Stimulated activated CD4-positive, alpha-beta T cell treated with anti-CD3 and anti-CD28 coated beads, TNF-alpha, amount 100 ng/mL, for 48 hours (primary cell): ENCODE results near the gene SCN2B.

ENCODE experiments used
- DNase-seq, 3 donors: peaks; one replicate each; pipeline ENCODE4 v3.0.0-alpha.2; 2020; ENCODE audit warnings: low read depth in 3 of 3

SCN2B gene

GRCh38 chr11:118175993-118176777, at the start of gene SCN2B:
Gene SCN2B (minus strand): TSS chr11:118176639. CDS start chr11:118176431, 208 bp downstream.
- no peak for DNase-seq

DNA sequence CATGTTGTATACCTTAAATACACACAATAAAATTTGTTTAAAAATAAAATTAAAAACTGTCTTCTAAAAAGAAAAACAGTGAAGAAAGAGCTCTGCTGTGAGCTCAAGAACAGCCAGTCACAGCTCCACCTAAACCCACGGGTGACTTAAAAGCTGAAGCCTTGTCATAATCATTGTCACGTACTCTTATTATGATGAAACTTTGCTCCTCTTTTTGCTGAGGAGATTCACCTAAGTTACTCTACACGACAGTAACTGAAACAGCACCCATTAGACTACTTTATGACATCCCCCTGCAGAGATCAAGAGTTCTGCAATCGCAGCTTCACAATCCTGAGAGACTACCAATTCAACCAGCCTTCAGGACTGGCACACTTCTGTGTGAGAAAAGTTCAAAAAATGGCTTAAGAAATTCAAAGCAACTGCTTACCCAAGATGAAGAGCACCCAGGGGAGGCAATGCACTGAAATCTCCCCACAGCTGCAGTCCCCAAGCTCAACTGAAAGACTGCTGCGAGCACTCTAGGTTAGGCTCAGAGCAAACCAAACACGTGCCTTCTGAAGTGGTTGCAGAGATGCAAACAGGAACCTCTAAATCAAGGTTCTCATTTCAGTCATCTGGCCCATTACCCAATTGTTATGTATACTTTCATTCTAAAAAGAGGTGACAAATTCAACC, 48.2 kb upstream of the SCN2B start, which contains the start of gene JAML:
TSS of gene JAML (minus strand) at position 501 of the 678 bp plus-strand sequence. CDS start 10,145 bp downstream, outside the sequence.
- peak in 2 of 3 donors; percentile 45 to 58 for DNase-seq

- DNase-seq = no peak
Observed at GRCh38 chr11:118223992-118224391, 47.6 kb upstream of the SCN2B start.

GRCh38 chr11:118223570-118223969, 47.1 kb upstream of the SCN2B start:
- DNase-seq = no peak

DNA sequence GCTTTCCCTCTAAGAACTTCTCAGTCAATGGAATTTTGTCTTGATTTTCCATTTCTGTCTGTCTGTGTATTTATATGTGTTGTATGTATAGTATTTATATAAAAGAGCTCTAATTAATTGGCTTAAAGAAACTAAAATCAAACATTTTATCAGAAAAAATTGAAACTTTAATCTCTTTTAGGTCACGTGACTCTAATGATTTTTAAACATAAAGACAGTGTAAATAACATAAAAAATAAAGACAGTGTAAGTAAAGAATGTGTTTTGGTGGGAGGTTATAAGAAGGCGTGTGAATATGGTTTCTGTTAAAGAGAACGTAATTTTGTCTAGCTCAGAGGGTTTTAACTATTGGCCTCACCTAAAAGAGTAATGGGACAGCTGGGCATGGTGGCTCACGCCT, 46.0 kb upstream of the SCN2B start:
- DNase-seq = no peak

GRCh38 chr11:118221419-118221818, 45.0 kb upstream of the SCN2B start:
- DNase-seq = no peak

DNA sequence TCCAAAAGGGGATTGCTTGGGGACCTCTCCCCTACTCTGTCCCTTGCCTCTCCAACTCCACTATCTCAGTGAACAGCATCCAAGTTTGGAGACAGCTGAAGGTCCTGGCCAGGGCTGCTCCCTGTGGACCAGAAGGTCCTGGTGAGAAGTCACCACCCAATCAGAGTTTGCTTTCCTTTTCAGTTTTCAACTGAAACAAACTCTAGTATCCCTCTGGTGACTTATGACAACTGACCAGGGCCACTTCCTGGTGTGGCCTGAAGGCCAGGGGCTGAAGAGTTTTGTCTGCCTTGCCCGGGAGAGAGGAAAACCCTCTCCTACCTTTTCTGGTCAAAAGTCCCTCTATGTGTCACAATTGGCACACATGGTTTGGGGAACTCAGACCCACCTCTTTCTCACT, 43.3 kb upstream of the SCN2B start:
- DNase-seq = no peak

GRCh38 chr11:118219244-118219643, 42.8 kb upstream of the SCN2B start:
- DNase-seq = no peak

- DNase-seq = no peak
Observed at GRCh38 chr11:118217575-118217974, 41.1 kb upstream of the SCN2B start.

- peak in 2 of 3 donors; percentile 40 to 49 for DNase-seq
Observed at GRCh38 chr11:118216621-118217481, 40.4 kb upstream of the SCN2B start.

GRCh38 chr11:118215765-118216164, 39.3 kb upstream of the SCN2B start:
- no peak for DNase-seq

DNA sequence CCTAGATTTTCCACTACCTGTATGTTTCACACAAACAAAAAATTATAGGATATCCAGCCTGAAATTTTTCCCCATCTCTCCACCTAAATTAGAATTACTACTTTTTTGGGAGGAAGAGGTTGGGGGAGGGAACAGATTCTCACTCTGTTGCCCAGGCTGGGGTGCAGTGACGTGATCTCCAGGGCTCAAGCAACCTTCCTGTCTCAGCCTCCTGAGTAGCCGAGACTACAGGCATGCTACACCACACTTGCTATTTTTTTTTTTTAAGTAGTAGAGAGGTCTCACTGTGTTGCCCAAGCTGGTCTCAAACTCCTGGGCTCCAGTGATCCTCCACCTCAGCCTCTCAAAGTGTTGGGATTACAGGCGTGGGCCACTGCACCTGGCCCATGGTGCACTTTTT, 38.8 kb upstream of the SCN2B start:
- DNase-seq = no peak

DNA sequence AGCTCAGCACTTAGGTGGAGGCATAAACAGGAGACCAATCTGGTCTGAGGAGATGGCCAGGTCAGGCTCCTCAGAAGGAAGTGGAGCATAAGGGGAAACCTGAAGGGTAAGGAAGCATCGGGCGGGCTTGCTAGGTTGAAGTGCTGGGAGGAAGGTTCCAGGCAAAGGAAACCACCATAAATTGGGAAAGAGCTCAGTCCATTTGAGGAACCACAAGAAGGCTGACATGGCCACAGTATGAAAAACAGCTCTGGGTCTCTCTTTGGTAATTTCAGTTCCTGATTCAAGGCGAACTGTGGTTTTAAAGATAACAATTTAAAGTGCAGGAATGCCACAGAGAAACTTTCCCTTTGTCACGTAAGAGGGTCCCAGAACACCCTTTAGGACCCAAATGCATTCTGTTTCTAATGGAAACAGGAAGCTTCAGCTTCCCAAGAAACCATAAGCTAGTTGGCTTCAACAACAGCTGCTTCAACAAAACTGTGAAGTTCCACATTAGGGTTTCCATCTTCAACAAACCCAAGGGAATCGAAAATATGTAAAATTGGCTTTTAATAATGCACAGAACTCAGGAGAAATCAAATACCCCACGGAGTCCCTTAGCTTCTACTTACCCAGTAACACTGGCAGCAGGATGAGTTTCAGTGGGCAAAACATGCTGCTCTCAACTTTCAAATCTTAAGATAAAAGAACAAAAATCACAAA, 37.9 kb upstream of the SCN2B start:
- DNase-seq = no peak

- no peak for DNase-seq
Observed at GRCh38 chr11:118213781-118214180, 37.3 kb upstream of the SCN2B start.

- DNase-seq = no peak
Observed at GRCh38 chr11:118213201-118213600, 36.8 kb upstream of the SCN2B start.

GRCh38 chr11:118212781-118213191, 36.3 kb upstream of the SCN2B start:
- DNase-seq = no peak

DNA sequence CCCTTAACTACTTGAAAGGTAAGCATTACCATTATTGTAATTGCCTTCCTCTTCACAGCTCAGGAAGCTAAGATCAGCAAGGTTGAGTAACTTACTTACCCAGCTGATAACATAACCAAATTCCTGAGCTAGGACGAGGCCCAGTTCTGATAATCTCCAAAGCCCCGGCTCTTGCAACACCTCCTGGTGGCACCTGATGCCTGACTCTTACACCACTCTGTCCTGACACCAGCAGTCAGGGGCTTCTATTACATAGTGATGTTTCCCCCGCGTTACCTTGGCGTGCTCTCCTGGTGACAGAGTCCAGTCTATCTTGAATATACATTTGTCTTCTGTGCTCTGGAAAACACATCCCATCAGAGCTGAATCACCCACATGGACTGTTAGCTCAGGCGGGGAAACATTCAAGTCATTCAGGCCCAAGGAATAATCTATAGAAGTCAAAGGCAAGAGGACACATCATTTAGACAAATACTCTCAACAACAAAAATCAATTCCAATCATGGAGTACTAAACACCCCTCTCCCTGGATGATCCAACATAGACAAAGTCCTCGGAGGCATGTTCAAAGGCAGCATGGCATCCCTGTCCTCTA, 35.8 kb upstream of the SCN2B start:
- DNase-seq = no peak

- no peak for DNase-seq
Observed at GRCh38 chr11:118211006-118211405, 34.6 kb upstream of the SCN2B start.

DNA sequence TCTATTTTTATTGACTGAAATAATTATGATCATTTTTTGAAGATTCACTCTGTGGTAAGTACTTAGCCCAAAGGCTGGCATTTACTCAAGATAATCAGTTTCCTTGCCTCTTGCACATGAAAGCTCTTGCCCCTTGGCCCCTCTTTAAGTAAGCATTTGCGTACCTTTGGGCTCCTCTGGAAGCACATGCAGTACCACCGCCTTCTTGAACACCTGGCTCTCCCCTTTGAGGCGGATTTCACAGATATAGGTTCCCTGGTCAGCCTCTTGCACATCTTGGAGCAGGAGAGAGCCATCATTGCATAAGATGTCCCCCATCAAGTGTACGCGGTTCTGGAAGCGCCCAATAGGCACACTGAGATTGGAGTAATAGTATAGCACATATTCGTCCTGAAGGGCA, 33.9 kb upstream of the SCN2B start:
- DNase-seq = no peak

DNA sequence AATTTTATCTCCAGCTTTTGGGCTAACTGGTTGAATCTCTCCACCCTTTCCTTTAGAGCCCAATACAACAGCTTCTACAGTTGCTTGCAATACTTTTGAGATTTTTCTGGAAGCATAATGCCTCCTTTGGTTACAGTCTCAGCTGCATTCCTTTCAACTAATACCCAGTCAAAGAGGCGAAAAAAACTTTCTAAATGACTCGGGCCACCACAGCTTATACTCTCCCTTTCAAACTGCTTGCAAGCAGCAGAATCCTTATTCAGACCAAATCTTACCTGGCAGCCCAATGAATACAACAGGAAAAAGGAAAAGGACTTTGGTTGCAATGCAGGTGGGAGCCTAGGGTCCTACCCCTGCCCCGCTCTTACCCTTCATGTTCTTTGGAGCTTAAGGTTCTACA, 32.6 kb upstream of the SCN2B start:
- no peak for DNase-seq

DNA sequence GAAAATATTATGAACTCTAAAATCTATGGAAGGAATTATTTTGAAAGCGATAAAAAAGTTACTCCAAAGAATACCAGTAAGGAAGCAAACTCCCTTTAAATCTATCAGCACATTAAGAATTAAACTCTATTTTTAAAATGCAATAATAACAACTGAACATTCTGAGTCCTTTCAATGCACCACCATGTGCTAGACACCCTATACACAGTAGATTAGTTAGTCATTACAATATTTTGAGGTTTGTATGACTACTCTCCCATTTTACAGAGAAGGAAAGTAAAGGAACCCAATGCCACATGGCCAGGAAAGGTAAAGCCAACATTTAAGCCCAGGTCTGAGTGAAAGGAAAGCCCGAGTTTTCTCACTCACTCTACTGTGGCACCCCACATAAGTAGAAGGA, 30.6 kb upstream of the SCN2B start:
- DNase-seq = no peak
